Keratinocyte (primary cell): ENCODE measurements around the gene ADAMTSL5. TPM values are rescaled to one million over a fixed set of nuclear protein-coding genes. Genes with fewer than 3 reads are reported as not detected.

Source experiments
- DNase-seq: peaks from one replicate; pipeline ENCODE4 v3.0.0-alpha.2; 2011; ENCODE audit warnings: low read depth, missing footprints, low spot score
- FAIRE-seq: peaks from 2 replicates; lab custom pipeline; 2011; peaks lifted over from hg19 to GRCh38; lab: Jason Lieb, UNC
- H2AFZ ChIP-seq: 2 replicates; pipeline ENCODE4 v1.6.0; 2012; ENCODE audit warnings: low read length, control low read depth, inconsistent platforms; ENCODE audit not compliant: control insufficient read depth
- H3K27ac ChIP-seq: 2 replicates; pipeline ENCODE4 v1.5.1; 2011; ENCODE audit warnings: low read length; ENCODE audit not compliant: control insufficient read depth, insufficient read depth
- H3K27me3 ChIP-seq: 3 replicates; pipeline ENCODE4 v1.6.0; 2011; ENCODE audit warnings: low read length; ENCODE audit not compliant: control insufficient read depth, insufficient read depth; ENCODE audit errors: extremely low read depth
- H3K36me3 ChIP-seq, 2 experiments: 2 replicates in 1 of 2; 3 replicates in 1 of 2; pipeline ENCODE4 v1.5.1; 2011; ENCODE audit warnings: low read length in 2 of 2, mild to moderate bottlenecking in 1 of 2; ENCODE audit not compliant: control insufficient read depth in 2 of 2, insufficient read depth in 2 of 2; ENCODE audit errors: extremely low read depth in 1 of 2
- H3K4me1 ChIP-seq: 3 replicates; pipeline ENCODE4 v1.5.1; 2011; ENCODE audit warnings: low read length; ENCODE audit not compliant: control insufficient read depth, insufficient read depth; ENCODE audit errors: extremely low read depth
- H3K4me2 ChIP-seq: 3 replicates; pipeline ENCODE4 v1.6.0; 2011; ENCODE audit warnings: low read depth, low read length; ENCODE audit not compliant: control insufficient read depth, insufficient read depth; ENCODE audit errors: extremely low read depth
- H3K4me3 ChIP-seq, 3 experiments: fragments of 200-600 bp in 1 of 3; sonication (generic) in 1 of 3; 2 replicates in 2 of 3; 3 replicates in 1 of 3; pipeline ENCODE4 v1.5.1; 2011 to 2016; ENCODE audit warnings: low read length in 3 of 3, mild to moderate bottlenecking in 3 of 3, control low read depth in 2 of 3, inconsistent platforms in 1 of 3, low read depth in 1 of 3, mixed read lengths in 1 of 3, mixed run types in 1 of 3, moderate library complexity in 1 of 3; ENCODE audit not compliant: control insufficient read depth in 2 of 3, insufficient read depth in 2 of 3; ENCODE audit errors: extremely low read depth in 1 of 3
- H3K79me2 ChIP-seq: 2 replicates; pipeline ENCODE4 v1.6.0; 2012; ENCODE audit warnings: low read length; ENCODE audit not compliant: control insufficient read depth, insufficient read depth
- H3K9ac ChIP-seq: 3 replicates; pipeline ENCODE4 v1.6.0; 2011; ENCODE audit warnings: low read length; ENCODE audit not compliant: control insufficient read depth, insufficient read depth; ENCODE audit errors: extremely low read depth
- H3K9me1 ChIP-seq: 3 replicates; pipeline ENCODE4 v1.6.0; 2011; ENCODE audit warnings: low read length; ENCODE audit not compliant: control insufficient read depth, insufficient read depth; ENCODE audit errors: extremely low read depth
- H3K9me3 ChIP-seq: 2 replicates; pipeline ENCODE4 v1.5.1; 2012; ENCODE audit warnings: low read depth, low read length; ENCODE audit not compliant: control insufficient read depth
- H4K20me1 ChIP-seq: 3 replicates; pipeline ENCODE4 v1.6.0; 2011; ENCODE audit warnings: low read length; ENCODE audit not compliant: control insufficient read depth, insufficient read depth; ENCODE audit errors: extremely low read depth
- EZH2 ChIP-seq: IDR thresholded peaks from one replicate; pipeline ENCODE4 v1.6.1; 2012; ENCODE audit warnings: inconsistent platforms, mild to moderate bottlenecking, low read length, moderate library complexity
- dilution Hi-C: fragments of 300-500 bp; cut with MboI; formaldehyde crosslinking; loops from one replicate; pipeline ENCODE4 v1.7.0; 2020; ENCODE audit warnings: low sequenced_read_pairs; ENCODE audit not compliant: extremely low pct_ligation_motif_present
- polyA plus RNA-seq, 5 experiments: library from polyadenylated mRNA; depleted of rRNA in 3 of 5; stranded (reverse) in 3 of 5; stranded (forward) in 1 of 5; unstranded in 1 of 5; fragments of >200 nt; gene quantifications; 1 replicate in 1 of 5; 2 replicates in 3 of 5; 3 replicates in 1 of 5; pipeline versions ENCODE4 v1.2.1 to v1.2.3, GENCODE V29; 2011 to 2012; ENCODE audit warnings: missing spikeins in 2 of 5, low read depth in 1 of 5, low replicate concordance in 1 of 5
- TF ChIP-seq, protein P1 (sequence below), 3 experiments: IDR thresholded peaks in 1 of 3; conservative IDR thresholded peaks in 1 of 3; optimal IDR thresholded peaks in 1 of 3; 2 replicates in 2 of 3; 3 replicates in 1 of 3; pipeline versions ENCODE3 to v1.5.1; 2011; ENCODE audit warnings: low read length in 3 of 3, mild to moderate bottlenecking in 3 of 3, moderate library complexity in 2 of 3, control low read depth in 1 of 3, inconsistent platforms in 1 of 3; ENCODE audit not compliant: insufficient read depth in 2 of 3; ENCODE audit errors: extremely low read depth in 1 of 3

Gene ADAMTSL5
- polyA plus RNA-seq, 1 donor (not counting 4 experiments of a cell fraction or from before 2014, with no cell fraction given) = 4.2 TPM

DNA sequence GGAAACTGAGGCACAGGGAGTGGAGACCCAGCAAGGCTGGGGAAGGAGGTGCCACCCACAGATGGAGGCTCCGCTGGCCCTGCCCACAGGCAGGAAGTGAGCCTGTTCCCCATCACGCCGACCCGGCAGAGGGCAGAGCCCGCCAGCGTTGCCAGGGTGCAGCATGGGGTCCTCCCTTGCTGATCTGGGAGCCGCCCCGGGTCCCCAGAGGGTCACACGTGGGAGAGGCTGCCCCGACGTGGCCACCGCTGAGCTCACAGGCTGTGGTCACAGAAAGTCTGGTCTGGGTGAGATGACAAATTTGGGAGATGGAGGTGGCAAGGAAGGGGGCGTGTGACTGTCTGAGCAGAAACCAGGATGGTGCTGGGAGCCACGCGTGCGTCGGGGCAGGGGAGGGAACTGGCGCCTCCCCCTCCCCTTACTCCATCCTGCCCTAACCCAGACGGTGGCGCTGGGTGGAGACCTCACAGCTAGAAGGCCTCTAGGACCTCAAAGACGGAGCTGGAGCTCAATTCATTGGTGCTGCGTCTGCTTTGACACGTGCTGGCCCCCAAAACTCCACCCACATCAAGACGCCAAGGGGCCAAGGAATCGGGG is 47.6 kb upstream of the ADAMTSL5 start:
- Histone ChIP-seq H3K4me1 (no peaks in the 10 kb centered on the region), H3K36me3 (peaks cover 0 to 4% of the 10 kb centered on the region in 2 experiments), H3K9me1 (no peaks in the 10 kb centered on the region), H3K27ac (no peak overlapping the region), H3K27me3 (no peaks in the 10 kb centered on the region), H3K79me2 (peaks cover 21% of the 10 kb centered on the region), H3K9ac (no peak overlapping the region), H4K20me1 (no peaks in the 10 kb centered on the region), H3K4me3 (no peak overlapping the region), H2AFZ (no peak overlapping the region), H3K4me2 (no peak overlapping the region), H3K9me3 (no peaks in the 10 kb centered on the region)
- DNase-seq = no peak
- dilution Hi-C loops = no loop called here
- TF ChIP-seq EZH2 = no peak
- TF ChIP-seq, protein P1, sequence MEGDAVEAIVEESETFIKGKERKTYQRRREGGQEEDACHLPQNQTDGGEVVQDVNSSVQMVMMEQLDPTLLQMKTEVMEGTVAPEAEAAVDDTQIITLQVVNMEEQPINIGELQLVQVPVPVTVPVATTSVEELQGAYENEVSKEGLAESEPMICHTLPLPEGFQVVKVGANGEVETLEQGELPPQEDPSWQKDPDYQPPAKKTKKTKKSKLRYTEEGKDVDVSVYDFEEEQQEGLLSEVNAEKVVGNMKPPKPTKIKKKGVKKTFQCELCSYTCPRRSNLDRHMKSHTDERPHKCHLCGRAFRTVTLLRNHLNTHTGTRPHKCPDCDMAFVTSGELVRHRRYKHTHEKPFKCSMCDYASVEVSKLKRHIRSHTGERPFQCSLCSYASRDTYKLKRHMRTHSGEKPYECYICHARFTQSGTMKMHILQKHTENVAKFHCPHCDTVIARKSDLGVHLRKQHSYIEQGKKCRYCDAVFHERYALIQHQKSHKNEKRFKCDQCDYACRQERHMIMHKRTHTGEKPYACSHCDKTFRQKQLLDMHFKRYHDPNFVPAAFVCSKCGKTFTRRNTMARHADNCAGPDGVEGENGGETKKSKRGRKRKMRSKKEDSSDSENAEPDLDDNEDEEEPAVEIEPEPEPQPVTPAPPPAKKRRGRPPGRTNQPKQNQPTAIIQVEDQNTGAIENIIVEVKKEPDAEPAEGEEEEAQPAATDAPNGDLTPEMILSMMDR (optimal IDR thresholded peaks at IDR 0.05 in 1 of 3, IDR thresholded peaks at IDR 0.05 in 1 of 3, conservative IDR thresholded peaks at IDR 0.05 in 1 of 3; ENCODE audit: extremely low read depth in 1 of 3, insufficient read depth in 2 of 3, low read length in 3 of 3) = no peak
- FAIRE-seq = no peak

DNA sequence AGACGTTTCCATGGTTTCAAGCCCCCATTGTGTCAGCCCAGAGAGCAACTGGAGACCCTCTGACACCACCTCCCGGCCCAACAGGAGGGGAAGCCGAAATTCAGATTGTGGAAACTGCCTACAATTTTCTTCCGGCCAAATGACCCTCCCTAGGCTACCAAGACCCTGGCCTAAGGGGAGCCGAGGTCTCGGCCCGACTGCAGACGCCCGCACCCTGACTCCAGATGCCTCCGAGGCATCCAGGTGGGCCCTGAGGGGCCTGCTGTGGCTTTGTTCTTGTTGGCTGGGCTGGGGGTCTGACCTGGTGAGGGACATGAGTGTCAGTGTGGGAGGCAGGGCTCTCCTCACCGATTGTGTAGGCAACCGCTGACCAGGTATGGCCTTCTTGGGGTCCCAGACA is 45.7 kb upstream of the ADAMTSL5 start:
- no peak overlapping the region for H3K9ac ChIP-seq
- no peak for FAIRE-seq
- no peaks in the 10 kb centered on the region for H3K27me3 ChIP-seq
- no peaks in the 10 kb centered on the region for H4K20me1 ChIP-seq
- H3K9me1 ChIP-seq = no peaks in the 10 kb centered on the region
- no peak overlapping the region for H3K4me2 ChIP-seq
- TF ChIP-seq, protein P1 (optimal IDR thresholded peaks at IDR 0.05 in 1 of 3, IDR thresholded peaks at IDR 0.05 in 1 of 3, conservative IDR thresholded peaks at IDR 0.05 in 1 of 3; ENCODE audit: extremely low read depth in 1 of 3, insufficient read depth in 2 of 3, low read length in 3 of 3) = no peak
- TF ChIP-seq EZH2 = no peak
- H3K4me3 ChIP-seq = no peak overlapping the region
- no peak overlapping the region for H3K27ac ChIP-seq
- no peaks in the 10 kb centered on the region for H3K4me1 ChIP-seq
- DNase-seq = no peak
- no peak overlapping the region for H2AFZ ChIP-seq
- no peaks in the 10 kb centered on the region for H3K9me3 ChIP-seq
- peaks cover 18% of the 10 kb centered on the region for H3K79me2 ChIP-seq
- peaks cover 0 to 6% of the 10 kb centered on the region in 2 experiments for H3K36me3 ChIP-seq
- dilution Hi-C loops = no loop called here
